ENCODE measurements around the gene AS3MT. TPM values are rescaled to one million over a fixed set of nuclear protein-coding genes. Genes with fewer than 3 reads are reported as not detected.

Gene AS3MT
- total RNA-seq, 4 donors from 2014 or later, result 0.91 to 5.6 (median 4.8) TPM

- Histone ChIP-seq H3K27me3 (no peaks in the 10 kb centered on the region), H3K27ac (no peak overlapping the region), H3K4me3 (no peak overlapping the region), H3K4me1 (no peaks in the 10 kb centered on the region), H3K9me3 (no peaks in the 10 kb centered on the region), H3K36me3 (no peaks in the 10 kb centered on the region)
- intact Hi-C loops (cut with DNase I; ENCODE audit: low total_unique reads), result no loop called here
- no peak for TF ChIP-seq POLR2A (IDR thresholded peaks at IDR 0.05)
- TF ChIP-seq CTCF (IDR thresholded peaks at IDR 0.05 in 4 of 5, conservative IDR thresholded peaks at IDR 0.05 in 1 of 5), result no peak
- in situ Hi-C loops (cut with MboI; ENCODE audit: low sequenced_read_pairs in 4 of 4), result no loop called here
- no peak for DNase-seq
- no peak for ATAC-seq
Measured at GRCh38 chr10:102946992-102947391, 77.7 kb downstream of the AS3MT start.

- Histone ChIP-seq H3K27ac (no peak overlapping the region), H3K4me1 (no peaks in the 10 kb centered on the region), H3K36me3 (no peaks in the 10 kb centered on the region), H3K9me3 (no peaks in the 10 kb centered on the region), H3K27me3 (no peaks in the 10 kb centered on the region), H3K4me3 (no peak overlapping the region)
- intact Hi-C loops (cut with DNase I; ENCODE audit: low total_unique reads), result no loop called here
- in situ Hi-C loops (cut with MboI; ENCODE audit: low sequenced_read_pairs in 4 of 4), result no loop called here
- DNase-seq, result no peak
- TF ChIP-seq CTCF (IDR thresholded peaks at IDR 0.05 in 4 of 5, conservative IDR thresholded peaks at IDR 0.05 in 1 of 5), result no peak
- no peak for TF ChIP-seq POLR2A (IDR thresholded peaks at IDR 0.05)
- no peak for ATAC-seq
Measured at GRCh38 chr10:102948176-102948575, 78.9 kb downstream of the AS3MT start.

GRCh38 chr10:102948786-102949185 is 79.5 kb downstream of the AS3MT start:
- DNase-seq (no peak), ATAC-seq (no peak)
- TF ChIP-seq POLR2A (IDR thresholded peaks at IDR 0.05), result no peak
- no peak for TF ChIP-seq CTCF (IDR thresholded peaks at IDR 0.05 in 4 of 5, conservative IDR thresholded peaks at IDR 0.05 in 1 of 5)
- Histone ChIP-seq H3K4me1 (no peaks in the 10 kb centered on the region), H3K9me3 (no peaks in the 10 kb centered on the region), H3K27me3 (no peaks in the 10 kb centered on the region), H3K27ac (no peak overlapping the region), H3K4me3 (no peak overlapping the region), H3K36me3 (no peaks in the 10 kb centered on the region)
- intact Hi-C loops (cut with DNase I; ENCODE audit: low total_unique reads), result no loop called here
- in situ Hi-C loops (cut with MboI; ENCODE audit: low sequenced_read_pairs in 4 of 4), result no loop called here

DNA sequence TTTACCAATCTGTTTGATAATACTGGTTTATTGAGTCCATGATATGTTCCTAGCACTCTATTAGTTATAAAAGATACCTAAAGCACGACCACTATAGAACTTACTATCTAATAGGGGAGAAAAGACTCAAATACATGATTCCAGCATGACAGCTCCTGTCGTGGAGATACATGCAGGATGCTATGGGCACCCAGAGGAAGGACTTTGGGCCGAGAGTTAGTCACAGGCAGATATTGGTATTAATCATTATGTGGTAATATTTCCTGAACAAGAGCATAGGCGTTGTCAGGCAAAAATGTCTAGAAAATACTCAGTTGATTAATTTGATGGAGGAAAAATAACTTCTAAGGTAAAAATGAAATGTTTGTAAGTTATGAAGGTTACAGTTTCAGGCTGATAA is 80.6 kb downstream of the AS3MT start:
- Histone ChIP-seq H3K36me3 (no peaks in the 10 kb centered on the region), H3K4me3 (no peak overlapping the region), H3K27me3 (no peaks in the 10 kb centered on the region), H3K9me3 (no peaks in the 10 kb centered on the region), H3K27ac (no peak overlapping the region), H3K4me1 (no peaks in the 10 kb centered on the region)
- no peak for TF ChIP-seq CTCF (IDR thresholded peaks at IDR 0.05 in 4 of 5, conservative IDR thresholded peaks at IDR 0.05 in 1 of 5)
- TF ChIP-seq POLR2A (IDR thresholded peaks at IDR 0.05), result no peak
- in situ Hi-C loops (cut with MboI; ENCODE audit: low sequenced_read_pairs in 4 of 4), result no loop called here
- DNase-seq (no peak), ATAC-seq (no peak)
- intact Hi-C loops (cut with DNase I; ENCODE audit: low total_unique reads), result no loop called here

DNA sequence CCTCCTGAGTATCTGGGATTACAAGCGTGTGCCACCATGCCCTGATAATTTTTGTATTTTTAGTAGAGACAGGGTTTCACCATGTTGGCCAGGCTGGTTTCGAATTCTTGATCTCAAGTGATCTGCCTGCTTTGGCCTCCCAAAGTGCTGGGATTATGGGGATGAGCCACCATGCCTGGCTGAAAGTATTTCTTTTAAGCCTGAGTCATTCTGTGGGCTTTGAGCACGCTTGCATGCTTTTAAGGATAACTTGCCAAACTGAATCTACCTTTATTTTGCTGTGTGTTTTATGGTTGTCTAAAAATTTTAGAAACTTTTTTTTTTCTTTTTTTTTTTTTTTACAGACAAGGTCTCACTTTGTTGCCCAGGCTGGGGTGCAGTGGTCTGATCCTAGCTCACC is 82.0 kb downstream of the AS3MT start:
- H3K4me3 ChIP-seq, result no peak overlapping the region
- ATAC-seq (no peak), DNase-seq (no peak)
- no peak overlapping the region for H3K27ac ChIP-seq
- no peaks in the 10 kb centered on the region for H3K27me3 ChIP-seq
- H3K36me3 ChIP-seq, result no peaks in the 10 kb centered on the region
- no peaks in the 10 kb centered on the region for H3K4me1 ChIP-seq
- intact Hi-C loops (cut with DNase I; ENCODE audit: low total_unique reads), result no loop called here
- TF ChIP-seq CTCF (IDR thresholded peaks at IDR 0.05 in 4 of 5, conservative IDR thresholded peaks at IDR 0.05 in 1 of 5) (no peak), POLR2A (IDR thresholded peaks at IDR 0.05) (no peak)
- no peaks in the 10 kb centered on the region for H3K9me3 ChIP-seq
- in situ Hi-C loops (cut with MboI; ENCODE audit: low sequenced_read_pairs in 4 of 4), result no loop called here

All from gastrocnemius medialis (tissue), 4 donors.